Activated CD4-positive, alpha-beta T cell treated with anti-CD3 and anti-CD28 coated beads for 24 hours (primary cell): Measurements from ENCODE around the gene KCNH5.

Experiments
- DNase-seq, 2 donors: peaks; one replicate each; pipeline ENCODE4 v3.0.0-alpha.2; 2020; ENCODE audit warnings: low read depth in 2 of 2

Gene KCNH5

DNA sequence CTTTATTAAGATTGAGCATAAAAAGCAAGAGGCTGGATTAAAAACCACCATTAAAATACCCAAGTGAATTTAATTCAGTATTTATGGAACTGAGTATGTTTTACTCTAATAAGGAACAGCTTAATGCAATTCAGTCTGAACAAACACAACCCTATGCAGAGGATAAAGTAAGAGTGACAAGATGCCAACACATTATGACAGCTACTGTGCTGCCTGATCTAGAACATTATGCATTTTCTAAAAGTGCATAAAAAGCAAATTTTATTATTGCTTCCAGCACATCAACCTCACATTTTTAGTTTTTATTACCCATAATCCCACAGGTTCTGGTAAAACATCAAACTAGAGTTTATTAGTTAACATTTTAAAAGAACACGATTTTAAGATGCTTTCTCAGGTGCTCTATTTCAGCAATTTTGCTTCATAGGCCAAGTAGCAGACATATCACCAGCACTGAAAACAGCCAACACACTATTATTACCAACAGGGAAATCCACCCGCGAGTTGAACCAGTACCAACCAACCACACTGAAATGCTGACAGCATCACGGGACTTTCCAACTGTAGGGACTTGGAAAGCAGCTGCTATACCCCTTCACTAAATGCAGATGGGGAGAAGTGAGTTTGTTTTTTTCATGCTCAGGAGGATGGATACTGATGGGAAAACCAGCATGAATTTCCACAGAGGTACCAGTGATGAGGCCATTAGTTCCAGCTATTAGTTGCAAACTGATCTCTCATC is 372.1 kb downstream of the KCNH5 start:
- no peak for DNase-seq

DNA sequence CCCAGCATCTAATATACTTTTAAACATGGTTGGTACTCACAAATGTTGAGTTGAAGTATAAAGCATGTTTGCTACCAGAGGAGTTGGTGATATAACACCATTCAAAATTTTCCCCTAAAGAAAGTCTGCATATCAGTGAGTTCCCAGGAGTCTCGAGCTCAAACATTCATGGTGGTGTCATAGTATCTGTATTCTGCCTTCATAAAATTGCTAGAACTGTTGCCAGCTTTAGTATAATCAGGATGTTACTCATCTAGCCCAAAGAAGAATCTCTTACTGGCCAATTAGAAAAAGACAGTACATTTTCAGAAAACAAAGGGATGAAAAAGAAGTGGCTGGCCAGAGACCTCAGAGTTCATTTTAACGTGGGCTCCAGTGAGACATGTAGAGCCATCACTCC is 374.7 kb downstream of the KCNH5 start:
- DNase-seq: no peak

DNA sequence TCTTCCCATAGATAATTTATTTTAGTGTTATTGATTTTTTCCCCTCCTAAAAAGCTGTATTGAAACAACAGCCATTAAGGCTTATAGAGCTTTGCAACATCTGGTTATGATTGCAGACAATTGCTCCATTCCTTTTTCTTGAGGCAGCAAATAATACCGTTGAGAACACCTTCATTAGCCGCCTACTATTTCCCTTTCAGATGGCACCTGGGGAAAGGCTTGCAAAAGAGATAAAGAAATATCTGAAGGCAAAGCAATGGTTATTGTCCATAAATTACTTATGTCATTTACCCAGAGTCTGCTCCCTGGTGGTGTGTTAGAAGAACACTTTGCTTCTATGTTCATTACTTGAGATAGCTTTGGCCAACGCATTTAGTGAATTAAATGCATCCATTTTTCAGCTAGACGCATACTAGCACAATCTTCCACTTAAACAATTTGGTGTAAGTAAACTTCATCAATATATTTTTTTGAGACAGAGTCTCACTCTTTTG is 377.8 kb downstream of the KCNH5 start:
- no peak for DNase-seq

DNA sequence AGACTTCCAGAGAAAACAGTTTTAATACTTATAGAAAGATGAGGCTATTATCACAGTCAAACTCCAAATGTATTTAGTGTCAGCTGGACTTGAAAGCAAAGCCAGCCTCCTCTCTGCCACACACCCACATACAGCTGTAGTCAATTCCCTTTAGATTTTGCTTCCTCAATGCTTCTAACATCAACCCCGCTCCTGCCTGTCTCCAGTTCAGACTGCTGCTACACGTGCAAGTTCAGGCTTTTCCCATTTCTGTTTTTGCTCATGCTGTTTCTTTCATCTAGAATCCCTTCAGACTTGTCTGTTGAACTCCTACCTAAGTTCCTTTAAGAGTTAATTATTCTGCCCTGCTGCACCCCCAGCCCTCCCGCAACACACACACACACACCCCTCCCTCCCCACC is 380.0 kb downstream of the KCNH5 start:
- no peak for DNase-seq

DNA sequence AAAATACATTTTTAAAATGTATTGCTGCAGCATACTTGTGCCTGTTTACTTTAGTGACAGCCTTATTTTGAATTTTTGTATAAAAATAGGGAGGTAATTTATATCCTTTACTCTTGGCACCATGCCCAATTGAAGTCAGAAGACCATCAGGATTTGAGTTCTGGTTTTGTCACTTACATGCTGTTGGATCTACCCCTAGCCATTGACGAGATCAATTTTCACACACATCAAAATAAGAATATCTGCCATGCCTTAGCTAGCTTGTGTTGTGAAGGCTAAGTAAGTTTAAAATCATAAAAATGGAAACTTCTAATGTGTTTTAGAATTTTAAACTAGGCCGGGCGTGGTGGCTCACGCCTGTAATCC is 381.8 kb downstream of the KCNH5 start:
- DNase-seq: no peak

- DNase-seq: no peak
Observed at GRCh38 chr14:62662811-62663455, 382.3 kb downstream of the KCNH5 start.

GRCh38 chr14:62661818-62662217 is 383.4 kb downstream of the KCNH5 start:
- no peak for DNase-seq

- no peak for DNase-seq
Observed at GRCh38 chr14:62658631-62659030, 386.6 kb downstream of the KCNH5 start.

DNA sequence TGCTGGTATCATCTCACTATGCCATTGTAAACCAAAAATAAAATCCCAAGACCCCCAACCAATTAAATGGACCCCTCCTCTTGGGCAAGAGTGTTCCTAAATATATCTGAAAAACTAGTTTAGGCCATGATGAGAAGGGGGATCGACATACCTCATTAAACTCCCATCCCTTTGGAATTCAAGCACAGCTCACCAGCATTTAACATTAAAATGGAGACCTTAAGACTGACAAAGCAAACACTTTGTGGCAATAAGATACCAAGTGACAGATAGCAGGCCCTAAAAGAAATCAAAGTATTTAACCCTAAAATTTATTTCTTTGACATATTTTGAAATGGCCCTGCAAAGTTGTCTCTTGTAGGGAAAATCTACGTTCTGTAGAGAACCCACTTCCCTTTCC is 387.9 kb downstream of the KCNH5 start:
- no peak for DNase-seq

- no peak for DNase-seq
Observed at GRCh38 chr14:62655166-62655565, 390.1 kb downstream of the KCNH5 start.

DNA sequence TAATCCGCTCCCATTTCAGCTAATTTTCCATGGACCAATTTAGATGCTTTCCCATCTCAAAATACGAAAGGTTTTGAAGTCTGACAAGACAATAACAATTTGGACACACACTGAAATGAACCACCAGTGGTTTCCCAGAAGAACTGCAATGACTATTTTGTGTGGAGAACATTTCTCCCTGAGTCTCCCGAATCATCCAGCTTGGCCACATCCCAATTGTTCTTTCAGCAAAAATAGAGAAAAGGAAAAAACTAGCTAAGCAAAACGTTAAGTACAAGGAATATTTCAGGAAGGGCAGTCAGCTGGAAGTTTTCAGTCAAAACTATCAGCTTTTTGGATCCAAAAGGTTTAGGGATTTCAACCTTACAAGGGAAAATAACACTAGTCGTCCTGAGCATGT is 390.6 kb downstream of the KCNH5 start:
- DNase-seq: no peak
